Activated naive CD4-positive, alpha-beta T cell treated with anti-CD3 and anti-CD28 coated beads, Interleukin-2, amount 50 U/mL, for 24 hours (primary cell): ENCODE results near the gene GH2.
"Not testable (repeated sequence)": the region's sequence is repeated elsewhere in the genome, so short reads cannot be mapped to it uniquely, and the experiment has no call there.

Source experiments
- H3K27ac Mint-ChIP-seq: one replicate; pipeline ENCODE4 v1.8.0; 2021; ENCODE audit warnings: mild to moderate bottlenecking, mixed read lengths
- H3K27me3 Mint-ChIP-seq: one replicate; pipeline ENCODE4 v1.8.0; 2021; ENCODE audit warnings: mixed read lengths
- H3K36me3 Mint-ChIP-seq: one replicate; pipeline ENCODE4 v1.8.0; 2021; ENCODE audit warnings: mixed read lengths
- H3K4me1 Mint-ChIP-seq: one replicate; pipeline ENCODE4 v1.8.0; 2021; ENCODE audit warnings: mixed read lengths
- H3K4me3 Mint-ChIP-seq: one replicate; pipeline ENCODE4 v1.8.0; 2021; ENCODE audit warnings: mild to moderate bottlenecking, mixed read lengths
- H3K9me3 Mint-ChIP-seq: one replicate; pipeline ENCODE4 v1.8.0; 2021; ENCODE audit warnings: mixed read lengths

GH2 gene

DNA sequence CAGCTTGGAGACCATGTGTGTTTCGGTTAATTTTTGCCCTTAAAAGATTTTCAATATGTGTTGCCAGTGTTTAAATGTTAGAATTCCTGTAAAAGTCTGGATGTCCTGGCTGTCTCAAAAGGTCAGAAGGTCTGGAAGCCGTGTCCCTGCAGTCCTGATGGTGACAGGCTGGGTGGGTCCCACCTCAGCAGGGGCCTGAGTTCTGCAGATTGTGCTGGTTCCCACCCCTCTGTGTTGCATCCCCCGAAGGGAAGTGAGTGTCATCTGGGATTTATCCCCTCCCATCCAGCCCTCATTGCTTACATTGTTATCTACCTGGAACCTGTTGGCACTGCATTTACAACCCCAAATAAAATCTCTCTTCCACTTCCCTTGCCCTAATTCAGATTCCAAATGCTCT, 12.3 kb upstream of the GH2 start:
- H3K27ac Mint-ChIP-seq: peak overlapping the region; percentile 62
- H3K4me1 Mint-ChIP-seq, H3K4me3 Mint-ChIP-seq, H3K36me3 Mint-ChIP-seq, H3K27me3 Mint-ChIP-seq, H3K9me3 Mint-ChIP-seq: not testable (repeated sequence)

DNA sequence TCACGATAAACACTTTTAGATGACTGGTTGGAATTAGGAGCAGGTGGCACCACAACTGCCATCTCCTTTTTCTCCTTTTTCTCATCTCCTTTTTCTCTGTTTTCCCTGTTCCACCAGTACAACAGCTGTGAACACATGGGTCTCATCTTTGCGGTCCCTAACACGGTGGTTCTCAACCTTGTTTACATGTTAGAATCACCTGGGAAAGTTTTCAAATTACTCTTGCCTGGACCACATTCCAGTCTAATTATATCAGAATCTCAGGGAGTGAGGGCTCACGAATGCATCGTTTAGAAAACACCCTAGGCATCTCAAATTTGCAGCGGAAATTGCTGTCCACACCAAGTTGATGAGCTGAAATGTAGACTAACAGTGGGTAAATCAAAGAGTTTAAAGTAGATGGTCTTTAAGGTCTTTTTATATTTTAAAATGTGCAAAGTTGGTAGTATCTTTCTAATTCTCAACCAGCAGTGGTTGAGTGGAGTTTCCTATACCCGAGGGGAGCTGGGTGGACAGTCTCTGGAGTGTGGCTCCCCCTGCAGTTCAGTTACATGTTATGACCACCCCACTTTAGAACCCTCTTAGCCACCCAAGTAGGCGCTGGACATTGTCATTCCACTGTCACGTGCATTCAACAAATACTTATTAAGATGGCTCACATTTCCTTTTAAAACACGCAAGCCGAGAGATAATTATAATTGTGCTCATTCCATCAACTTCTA, 10.7 kb upstream of the GH2 start:
- not testable (repeated sequence) for H3K4me1 Mint-ChIP-seq, H3K4me3 Mint-ChIP-seq, H3K27me3 Mint-ChIP-seq, H3K9me3 Mint-ChIP-seq, H3K36me3 Mint-ChIP-seq, H3K27ac Mint-ChIP-seq

DNA sequence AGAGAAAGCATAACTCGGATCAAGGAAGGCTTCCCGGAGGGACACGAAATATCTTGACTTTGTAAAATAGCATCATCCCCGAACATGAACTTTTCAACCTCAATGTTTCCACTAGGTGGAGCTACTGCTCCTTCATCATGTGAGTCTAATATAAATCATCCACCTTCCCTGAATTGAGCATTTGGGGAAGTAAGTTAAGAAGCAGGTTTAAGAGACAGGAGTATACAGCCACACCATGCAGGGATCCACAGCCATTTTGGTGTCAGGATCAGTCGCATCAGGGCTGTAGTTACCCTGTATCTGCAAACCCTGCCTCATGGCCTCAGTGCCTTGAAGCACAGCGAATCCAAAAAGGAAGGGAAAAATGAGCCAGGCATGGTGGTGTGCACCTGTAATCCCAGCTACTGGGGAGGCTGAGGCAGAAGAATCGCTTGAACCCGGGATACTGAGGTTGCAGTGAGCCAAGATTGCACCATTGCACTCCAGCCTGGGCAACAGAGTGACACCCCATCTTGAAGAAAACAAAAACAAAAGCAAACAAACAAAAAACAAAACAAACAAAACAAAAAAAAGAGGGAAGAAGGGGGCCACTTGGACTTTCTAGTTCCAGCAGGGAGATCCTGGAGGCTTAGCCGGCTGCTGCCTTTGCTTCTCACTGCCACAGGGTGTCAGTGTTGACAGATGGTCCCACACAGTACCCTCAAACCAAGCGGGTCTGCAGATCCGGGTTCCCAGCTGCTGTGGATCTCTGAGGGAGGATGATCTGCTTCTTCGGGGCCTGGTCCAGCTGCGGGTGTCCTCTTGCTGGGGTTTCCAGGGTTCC, 7.5 kb upstream of the GH2 start:
- H3K9me3 Mint-ChIP-seq, H3K4me3 Mint-ChIP-seq, H3K4me1 Mint-ChIP-seq, H3K27me3 Mint-ChIP-seq, H3K27ac Mint-ChIP-seq, H3K36me3 Mint-ChIP-seq: not testable (repeated sequence)

DNA sequence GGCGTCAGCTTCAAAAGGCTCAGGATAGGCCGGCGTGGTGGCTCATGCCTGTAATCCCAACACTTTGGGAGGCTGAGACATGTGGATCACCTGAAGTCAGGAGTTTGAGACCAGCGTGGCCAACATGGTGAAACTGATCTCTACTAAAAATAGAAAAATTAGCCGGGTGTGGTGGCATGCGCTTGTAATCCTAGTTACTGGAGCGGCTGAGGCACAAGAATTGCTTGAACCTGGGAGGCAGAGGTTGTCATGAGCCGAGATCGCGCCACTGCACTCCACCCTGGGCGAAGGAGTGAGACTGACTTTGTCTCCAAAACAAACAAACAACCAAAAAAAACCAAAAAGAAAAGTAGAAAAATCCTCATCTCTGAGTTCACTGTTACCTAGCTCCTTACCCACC, 3.4 kb upstream of the GH2 start:
- not testable (repeated sequence) for H3K36me3 Mint-ChIP-seq, H3K27ac Mint-ChIP-seq, H3K9me3 Mint-ChIP-seq, H3K4me3 Mint-ChIP-seq, H3K27me3 Mint-ChIP-seq
- peaks cover 12% of the 10 kb centered on the region for H3K4me1 Mint-ChIP-seq

DNA sequence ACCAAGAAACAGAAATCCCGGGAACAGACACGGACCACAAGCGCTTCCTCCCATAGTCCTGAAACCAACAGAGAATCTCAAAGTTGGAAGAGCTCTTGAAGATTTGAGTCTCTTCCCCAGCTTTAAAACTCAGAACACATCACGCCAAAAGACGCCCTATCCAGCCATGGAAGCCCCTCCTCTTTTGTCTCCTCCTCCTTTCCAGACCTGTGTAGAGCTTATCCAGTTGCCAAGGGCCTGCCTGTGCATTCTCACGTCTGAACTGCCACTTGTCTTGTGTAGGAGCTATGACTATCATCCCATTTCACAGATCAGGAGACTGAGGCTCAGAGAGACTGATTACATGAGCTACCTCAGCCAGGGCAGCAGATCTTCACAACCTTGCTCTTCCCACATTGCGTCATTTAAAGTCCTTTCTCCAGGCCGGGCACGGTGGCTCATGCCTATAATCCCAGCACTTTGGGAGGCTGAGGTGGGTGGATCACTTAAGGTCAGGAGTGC, 932 bp upstream of the GH2 start:
- H3K4me3 Mint-ChIP-seq, H3K4me1 Mint-ChIP-seq, H3K27me3 Mint-ChIP-seq, H3K27ac Mint-ChIP-seq, H3K36me3 Mint-ChIP-seq, H3K9me3 Mint-ChIP-seq: not testable (repeated sequence)

DNA sequence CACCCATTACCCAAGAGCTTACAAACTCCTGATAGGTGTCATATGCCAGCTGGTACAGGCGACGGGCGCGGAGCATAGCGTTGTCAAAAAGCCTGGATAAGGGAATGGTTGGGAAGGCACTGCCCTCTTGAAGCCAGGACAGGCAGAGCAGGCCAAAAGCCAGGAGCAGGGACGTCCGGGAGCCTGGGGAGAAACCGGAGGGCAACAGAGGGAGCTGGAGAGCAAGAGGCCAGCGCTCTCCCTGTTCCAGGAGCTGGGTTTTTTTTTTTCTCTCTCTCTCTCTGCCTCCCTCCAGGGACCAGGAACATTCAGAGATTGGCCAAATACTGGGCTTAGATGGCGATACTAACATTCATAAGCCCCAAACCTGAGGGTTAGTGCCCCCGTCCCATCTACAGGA, 407 bp downstream of the GH2 start:
- not testable (repeated sequence) for H3K4me1 Mint-ChIP-seq, H3K9me3 Mint-ChIP-seq, H3K36me3 Mint-ChIP-seq, H3K4me3 Mint-ChIP-seq, H3K27me3 Mint-ChIP-seq, H3K27ac Mint-ChIP-seq

DNA sequence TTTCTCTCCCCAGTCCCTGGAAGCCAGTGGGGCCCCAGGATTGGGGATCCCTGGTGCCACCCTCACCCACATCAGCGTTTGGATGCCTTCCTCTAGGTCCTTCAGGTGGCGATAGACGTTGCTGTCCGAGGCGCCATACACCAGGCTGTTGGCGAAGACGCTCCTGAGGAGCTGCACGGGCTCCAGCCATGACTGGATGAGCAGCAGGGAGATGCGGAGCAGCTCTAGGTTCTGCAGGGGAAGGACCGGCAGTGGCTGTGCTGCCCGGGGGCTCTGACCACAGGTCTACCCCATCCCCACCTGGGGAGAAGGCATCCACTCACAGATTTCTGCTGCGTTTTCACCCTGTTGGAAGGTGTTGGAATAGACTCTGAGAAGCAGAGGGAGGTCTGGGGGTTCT, 1.0 kb downstream of the GH2 start:
- Mint-ChIP-seq H3K9me3 (no peaks in the 10 kb centered on the region), H3K4me3 (no peak overlapping the region), H3K36me3 (no peaks in the 10 kb centered on the region), H3K27me3 (peaks cover 2% of the 10 kb centered on the region), H3K4me1 (peaks cover 3% of the 10 kb centered on the region), H3K27ac (no peak overlapping the region)

DNA sequence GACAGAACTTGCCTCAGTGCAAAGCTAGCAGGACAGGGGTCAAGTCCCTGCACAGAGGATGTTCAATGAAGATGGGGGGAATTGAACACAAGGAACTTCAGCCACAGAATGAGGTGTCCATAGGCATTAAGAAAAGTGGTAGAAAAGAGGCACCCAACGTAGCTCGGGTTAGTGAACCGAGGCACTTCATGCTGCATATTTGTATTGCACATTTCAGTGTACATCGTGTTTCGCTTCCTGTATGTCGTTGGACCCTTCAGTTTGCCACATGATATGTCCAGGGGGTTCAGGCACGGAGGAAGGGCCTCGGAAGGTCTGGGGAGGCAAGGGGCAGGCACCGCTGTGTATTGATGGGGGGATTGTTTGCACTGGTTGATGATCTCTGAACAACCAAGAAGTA, 3.3 kb downstream of the GH2 start:
- not testable (repeated sequence) for H3K27me3 Mint-ChIP-seq, H3K9me3 Mint-ChIP-seq, H3K4me1 Mint-ChIP-seq, H3K27ac Mint-ChIP-seq, H3K36me3 Mint-ChIP-seq, H3K4me3 Mint-ChIP-seq

- H3K27me3 Mint-ChIP-seq, H3K27ac Mint-ChIP-seq, H3K36me3 Mint-ChIP-seq, H3K9me3 Mint-ChIP-seq, H3K4me3 Mint-ChIP-seq, H3K4me1 Mint-ChIP-seq: not testable (repeated sequence)
Observed at GRCh38 chr17:63874693-63875092, 7.1 kb downstream of the GH2 start.

DNA sequence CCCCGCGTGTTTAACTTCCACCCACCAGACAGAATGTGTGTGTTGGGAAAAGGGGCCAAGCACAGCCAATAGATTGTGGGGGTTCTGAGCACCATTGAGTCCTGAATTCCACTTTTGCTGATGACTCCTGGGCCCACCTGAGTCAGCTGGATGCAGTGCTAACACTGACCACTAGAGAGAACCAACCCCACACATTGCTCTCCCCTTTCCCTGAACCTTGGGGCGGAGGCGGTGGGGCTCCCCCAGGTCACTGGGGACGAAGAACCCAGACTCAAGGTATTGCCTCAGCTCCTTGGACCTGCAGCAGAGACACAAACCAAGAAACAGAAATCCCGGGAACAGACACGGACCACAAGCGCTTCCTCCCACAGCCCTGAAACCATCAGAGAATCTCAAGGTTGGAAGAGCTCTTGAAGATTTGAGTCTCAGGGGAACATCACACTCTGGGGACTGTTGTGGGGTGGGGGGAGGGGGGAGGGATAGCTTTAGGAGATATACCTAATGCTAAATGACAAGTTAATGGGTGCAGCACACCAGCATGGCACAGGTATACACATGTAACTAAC, 7.6 kb downstream of the GH2 start:
- not testable (repeated sequence) for H3K27ac Mint-ChIP-seq, H3K4me1 Mint-ChIP-seq, H3K9me3 Mint-ChIP-seq, H3K27me3 Mint-ChIP-seq, H3K4me3 Mint-ChIP-seq, H3K36me3 Mint-ChIP-seq

DNA sequence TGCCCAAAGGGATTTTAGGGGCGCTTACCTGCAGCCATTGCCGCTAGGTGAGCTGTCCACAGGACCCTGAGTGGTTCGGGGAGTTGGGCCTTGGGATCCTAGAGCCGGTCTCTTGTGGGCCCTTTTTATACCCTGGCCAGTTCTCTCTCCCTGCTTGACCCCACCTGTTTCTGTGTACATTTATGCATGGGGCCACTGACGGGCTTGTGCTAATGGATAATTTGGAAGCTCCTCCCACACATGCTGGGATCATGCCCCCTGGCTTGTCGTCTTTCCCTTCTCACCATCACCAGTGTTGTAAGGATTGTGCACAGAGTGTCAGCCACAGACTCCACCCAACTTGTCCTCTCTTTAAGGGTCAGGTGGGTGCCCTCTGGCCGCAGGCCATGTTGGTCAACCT, 8.2 kb downstream of the GH2 start, which contains the start of gene CSH2:
Gene CSH2 (minus strand): TSS at position 101 of the 400 bp plus-strand sequence. CDS start 63 bp downstream, at position 38.
- not testable (repeated sequence) for H3K27ac Mint-ChIP-seq, H3K4me3 Mint-ChIP-seq, H3K36me3 Mint-ChIP-seq

DNA sequence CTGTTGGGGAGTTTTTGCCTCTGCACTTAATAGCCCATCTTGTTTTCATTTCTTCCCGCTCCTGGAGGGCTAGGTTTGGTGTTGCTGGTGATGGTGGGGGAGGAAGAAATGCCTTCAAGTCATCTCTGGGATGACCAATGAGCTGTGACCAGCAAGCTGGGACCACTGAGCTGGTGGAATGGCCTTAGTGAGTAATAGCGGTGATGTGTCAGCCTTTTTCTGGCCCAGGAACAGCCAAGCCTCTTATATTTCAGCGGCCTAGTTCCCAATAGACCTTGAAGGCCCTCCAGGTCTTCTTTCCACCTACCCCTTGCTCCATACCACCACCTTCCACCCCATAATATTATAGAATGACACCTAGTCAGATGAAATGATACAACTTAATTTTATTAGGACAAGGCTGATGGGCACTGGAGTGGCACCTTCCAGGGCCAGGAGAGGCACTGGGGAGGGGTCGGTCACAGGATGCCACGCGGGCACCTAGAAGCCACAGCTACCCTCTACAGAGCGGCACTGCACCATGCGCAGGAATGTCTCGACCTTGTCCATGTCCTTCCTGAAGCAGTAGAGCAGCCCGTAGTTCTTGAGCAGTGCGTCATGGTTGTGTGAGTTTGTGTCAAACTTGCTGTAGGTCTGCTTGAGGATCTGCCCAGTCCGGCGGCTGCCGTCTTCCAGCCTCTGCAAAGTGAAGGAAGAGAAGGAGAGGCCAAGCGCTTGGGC, 9.9 kb downstream of the GH2 start:
- H3K4me3 Mint-ChIP-seq, H3K36me3 Mint-ChIP-seq, H3K9me3 Mint-ChIP-seq, H3K27ac Mint-ChIP-seq, H3K27me3 Mint-ChIP-seq, H3K4me1 Mint-ChIP-seq: not testable (repeated sequence)

More for the DNA sequence above, 8.2 kb downstream of the GH2 start, which contains the start of gene CSH2:
- H3K9me3 Mint-ChIP-seq, H3K27me3 Mint-ChIP-seq, H3K4me1 Mint-ChIP-seq: not testable (repeated sequence)

DNA sequence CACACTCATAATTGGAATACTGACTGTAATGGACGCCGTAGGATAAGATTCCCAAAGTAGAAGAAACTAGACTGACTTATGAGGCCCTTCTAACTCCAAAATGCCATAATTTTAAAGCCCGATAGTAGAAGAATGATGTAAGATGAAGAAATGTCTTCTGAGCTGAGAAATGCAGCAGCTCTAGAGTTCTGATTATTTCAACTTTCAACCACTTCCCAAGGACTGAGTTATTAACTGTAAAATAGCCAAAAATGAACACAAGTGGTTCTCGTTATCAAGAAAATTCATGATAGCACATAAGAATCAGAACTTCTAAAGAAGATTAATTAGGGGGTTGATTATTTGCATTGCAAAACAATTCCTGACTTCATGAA, 11.5 kb downstream of the GH2 start:
- not testable (repeated sequence) for H3K27ac Mint-ChIP-seq, H3K4me1 Mint-ChIP-seq, H3K4me3 Mint-ChIP-seq, H3K9me3 Mint-ChIP-seq, H3K36me3 Mint-ChIP-seq, H3K27me3 Mint-ChIP-seq

- not testable (repeated sequence) for H3K27ac Mint-ChIP-seq, H3K36me3 Mint-ChIP-seq, H3K4me1 Mint-ChIP-seq, H3K27me3 Mint-ChIP-seq, H3K9me3 Mint-ChIP-seq, H3K4me3 Mint-ChIP-seq
Observed at GRCh38 chr17:63869491-63870291, 12.1 kb downstream of the GH2 start.

DNA sequence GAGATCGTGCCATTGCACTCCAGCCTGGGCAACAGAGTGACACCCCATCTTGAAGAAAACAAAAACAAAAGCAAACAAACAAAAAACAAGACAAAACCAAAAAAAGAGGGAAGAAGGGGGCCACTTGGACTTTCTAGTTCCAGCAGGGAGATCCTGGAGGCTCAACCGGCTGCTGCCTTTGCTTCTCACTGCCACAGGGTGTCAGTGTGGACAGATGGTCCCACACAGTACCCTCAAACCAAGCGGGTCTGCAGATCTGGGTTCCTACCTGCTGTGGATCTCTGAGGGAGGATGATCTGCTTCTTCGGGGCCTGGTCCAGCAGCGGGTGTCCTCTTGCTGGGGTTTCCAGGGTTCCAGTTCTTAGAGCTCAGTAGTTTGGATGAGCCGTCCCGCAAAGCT, 15.1 kb downstream of the GH2 start:
- H3K36me3 Mint-ChIP-seq, H3K27ac Mint-ChIP-seq, H3K4me1 Mint-ChIP-seq, H3K4me3 Mint-ChIP-seq, H3K27me3 Mint-ChIP-seq, H3K9me3 Mint-ChIP-seq: not testable (repeated sequence)
